Gastroesophageal sphincter (tissue), 3 donors: ENCODE results near the gene EPHA2.

Experiments used
- CTCF ChIP-seq, 4 experiments: fragments of 200-600 bp in 2 of 4; fragments of 450-650 bp in 2 of 4; sonication (generic) in 1 of 4; IDR thresholded peaks; one replicate each; pipeline ENCODE4 v1.5.1; 2017 to 2019; ENCODE audit warnings: antibody characterized with exemption in 4 of 4, mild to moderate bottlenecking in 2 of 4, moderate library complexity in 2 of 4
- EP300 ChIP-seq: sonication (generic); formaldehyde crosslinking; IDR thresholded peaks from one replicate; pipeline ENCODE4 v1.6.1; 2017; ENCODE audit warnings: antibody characterized with exemption, mild to moderate bottlenecking
- POLR2A ChIP-seq, 2 donors: fragments of 450-650 bp; IDR thresholded peaks; one replicate each; pipeline ENCODE4 v1.6.1; 2017; ENCODE audit warnings: antibody characterized with exemption in 2 of 2, mild to moderate bottlenecking in 2 of 2, moderate library complexity in 1 of 2

GRCh38 chr1:16202281-16203210 is 46.7 kb upstream of the EPHA2 start:
- TF ChIP-seq CTCF (IDR thresholded peaks at IDR 0.05): no peak
- TF ChIP-seq POLR2A (IDR thresholded peaks at IDR 0.05): no peak
- no peak for TF ChIP-seq EP300
